ENCODE data around the gene CLTCL1. TPM values are rescaled to one million over a fixed set of nuclear protein-coding genes. Genes with fewer than 3 reads are reported as not detected.
A peak's percentile ranks its signal among the peaks of the same experiment; 100 is the strongest.

The CLTCL1 gene
- total RNA-seq, 2 donors from 2014 or later, result 19.1 to 29.7 TPM

DNA sequence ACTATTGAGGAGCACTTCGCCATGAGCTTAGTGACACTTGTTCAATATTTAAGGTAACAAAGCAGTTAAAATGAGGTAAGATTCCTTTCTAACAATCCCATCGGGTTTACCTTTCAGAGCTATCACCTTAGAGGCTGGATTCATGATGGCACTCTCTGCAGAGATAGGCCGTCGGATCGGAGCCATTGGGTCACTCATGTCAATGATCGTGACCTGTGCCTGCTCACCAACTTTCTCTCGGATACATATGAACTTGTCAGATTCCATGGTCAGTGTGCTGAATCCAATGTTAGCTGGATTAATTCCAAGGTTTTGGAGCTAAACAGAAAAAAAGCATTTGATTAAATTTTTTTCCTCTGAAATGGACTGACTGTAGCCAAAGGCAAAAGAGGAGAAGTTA is 16.0 kb downstream of the CLTCL1 start:
- Histone ChIP-seq H3K4me3 (no peak overlapping the region), H3K9me3 (no peaks in the 10 kb centered on the region), H3K36me3 (peaks cover 7% of the 10 kb centered on the region), H3K4me1 (peaks cover 0 to 12% of the 10 kb centered on the region in 2 donors), H3K27ac (peak overlapping the region; percentile 71 to 85), H3K27me3 (no peaks in the 10 kb centered on the region)
- no peak for DNase-seq (ENCODE audit: low spot score)
- TF ChIP-seq, protein P1, sequence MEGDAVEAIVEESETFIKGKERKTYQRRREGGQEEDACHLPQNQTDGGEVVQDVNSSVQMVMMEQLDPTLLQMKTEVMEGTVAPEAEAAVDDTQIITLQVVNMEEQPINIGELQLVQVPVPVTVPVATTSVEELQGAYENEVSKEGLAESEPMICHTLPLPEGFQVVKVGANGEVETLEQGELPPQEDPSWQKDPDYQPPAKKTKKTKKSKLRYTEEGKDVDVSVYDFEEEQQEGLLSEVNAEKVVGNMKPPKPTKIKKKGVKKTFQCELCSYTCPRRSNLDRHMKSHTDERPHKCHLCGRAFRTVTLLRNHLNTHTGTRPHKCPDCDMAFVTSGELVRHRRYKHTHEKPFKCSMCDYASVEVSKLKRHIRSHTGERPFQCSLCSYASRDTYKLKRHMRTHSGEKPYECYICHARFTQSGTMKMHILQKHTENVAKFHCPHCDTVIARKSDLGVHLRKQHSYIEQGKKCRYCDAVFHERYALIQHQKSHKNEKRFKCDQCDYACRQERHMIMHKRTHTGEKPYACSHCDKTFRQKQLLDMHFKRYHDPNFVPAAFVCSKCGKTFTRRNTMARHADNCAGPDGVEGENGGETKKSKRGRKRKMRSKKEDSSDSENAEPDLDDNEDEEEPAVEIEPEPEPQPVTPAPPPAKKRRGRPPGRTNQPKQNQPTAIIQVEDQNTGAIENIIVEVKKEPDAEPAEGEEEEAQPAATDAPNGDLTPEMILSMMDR (IDR thresholded peaks at IDR 0.05), result no peak

DNA sequence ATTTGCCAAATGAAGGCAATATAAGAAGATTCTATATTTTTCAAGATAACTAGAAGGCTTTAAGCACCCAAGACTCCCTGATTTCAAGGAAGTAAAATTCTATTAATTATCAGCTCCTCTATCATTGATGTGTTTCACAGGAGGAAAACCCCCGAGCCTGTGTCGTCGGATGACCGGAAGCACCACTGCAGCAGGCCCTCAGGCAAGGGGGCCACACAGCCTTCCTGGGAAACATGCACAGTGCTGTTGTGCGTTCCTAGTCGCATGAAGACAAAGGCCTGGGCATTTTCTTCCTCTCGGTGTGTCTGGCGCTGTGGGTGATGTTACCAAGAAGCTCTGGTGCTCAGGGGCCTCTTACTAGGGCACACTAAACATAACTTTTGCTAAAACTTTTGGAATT is 16.4 kb downstream of the CLTCL1 start:
- Histone ChIP-seq H3K4me1 (peaks cover 0 to 12% of the 10 kb centered on the region in 2 donors), H3K36me3 (peaks cover 7% of the 10 kb centered on the region), H3K4me3 (no peak overlapping the region), H3K9me3 (no peaks in the 10 kb centered on the region), H3K27ac (peak overlapping the region; percentile 71 to 85), H3K27me3 (no peaks in the 10 kb centered on the region)
- no peak for DNase-seq (ENCODE audit: low spot score)
- TF ChIP-seq, protein P1 (IDR thresholded peaks at IDR 0.05), result no peak

DNA sequence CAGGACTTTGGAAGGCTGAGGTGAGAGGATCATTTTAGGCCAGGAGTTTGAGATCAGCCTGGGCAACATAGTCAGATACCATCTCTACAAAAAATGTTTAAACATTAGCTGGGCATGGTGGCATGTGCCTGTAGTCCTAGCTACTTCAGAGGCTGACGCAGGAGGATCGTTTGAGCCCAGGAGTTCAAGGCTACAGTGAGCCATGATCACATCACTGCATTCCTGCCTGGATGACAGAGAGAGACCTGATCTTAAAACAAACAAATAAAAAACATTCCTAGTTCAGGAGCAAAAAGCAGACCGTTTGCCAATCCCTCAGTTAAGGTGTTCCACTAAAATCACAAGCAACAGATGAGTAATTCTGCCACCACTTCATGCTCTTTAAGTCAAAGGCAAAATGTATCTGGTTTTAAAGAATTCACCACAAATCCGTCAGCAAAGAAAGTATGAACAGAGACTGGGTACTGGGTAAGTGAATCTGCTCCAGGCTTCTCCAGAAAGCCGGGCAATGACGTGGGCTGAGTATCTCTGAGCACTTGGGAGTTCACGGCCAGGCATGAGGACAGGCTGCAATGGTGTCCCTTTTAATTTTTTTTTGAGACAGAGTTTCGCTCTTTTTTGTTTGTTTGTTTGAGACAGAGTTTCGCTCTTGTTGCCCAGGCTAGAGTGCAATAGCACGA is 19.5 kb downstream of the CLTCL1 start:
- Histone ChIP-seq H3K9me3 (peaks cover 0 to 6% of the 10 kb centered on the region in 2 donors), H3K27me3 (no peaks in the 10 kb centered on the region), H3K4me1 (peaks cover 0 to 12% of the 10 kb centered on the region in 2 donors), H3K4me3 (no peak overlapping the region), H3K36me3 (peaks cover 7% of the 10 kb centered on the region), H3K27ac (no peak overlapping the region)
- TF ChIP-seq, protein P1 (IDR thresholded peaks at IDR 0.05), result no peak
- no peak for DNase-seq (ENCODE audit: low spot score)

DNA sequence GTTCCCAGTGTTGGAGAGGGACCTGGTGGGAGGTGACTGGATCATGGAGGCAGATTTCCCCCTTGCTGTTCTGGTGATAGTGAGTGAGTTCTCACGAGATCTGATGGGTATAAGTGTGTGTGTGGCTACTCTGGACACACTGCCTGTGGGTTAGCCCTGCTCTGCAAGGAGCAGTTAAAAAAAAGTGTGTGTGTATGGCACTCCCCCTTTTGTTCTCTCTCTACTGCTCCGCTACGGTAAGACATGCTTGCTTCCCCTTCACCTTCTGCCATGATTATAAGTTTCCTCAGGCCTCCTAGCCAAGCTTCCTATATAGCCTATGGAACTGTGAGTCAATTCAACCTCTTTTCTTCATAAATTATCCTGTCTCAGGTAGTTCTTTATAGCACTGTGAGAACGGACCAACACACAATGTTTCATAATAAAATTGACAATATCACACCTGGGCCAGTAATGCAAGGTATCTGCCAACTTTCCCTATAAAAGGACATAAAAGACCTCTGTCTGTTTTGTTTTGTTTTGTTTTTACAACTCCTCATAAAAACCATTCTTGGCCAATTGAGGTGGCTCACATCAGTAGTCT is 20.2 kb downstream of the CLTCL1 start:
- peaks cover 0 to 12% of the 10 kb centered on the region in 2 donors for H3K4me1 ChIP-seq
- H3K27ac ChIP-seq, result no peak overlapping the region
- H3K27me3 ChIP-seq, result no peaks in the 10 kb centered on the region
- no peak for DNase-seq (ENCODE audit: low spot score)
- peaks cover 7% of the 10 kb centered on the region for H3K36me3 ChIP-seq
- no peak overlapping the region for H3K4me3 ChIP-seq
- TF ChIP-seq, protein P1 (IDR thresholded peaks at IDR 0.05), result no peak
- H3K9me3 ChIP-seq, result peaks cover 0 to 12% of the 10 kb centered on the region in 2 donors

DNA sequence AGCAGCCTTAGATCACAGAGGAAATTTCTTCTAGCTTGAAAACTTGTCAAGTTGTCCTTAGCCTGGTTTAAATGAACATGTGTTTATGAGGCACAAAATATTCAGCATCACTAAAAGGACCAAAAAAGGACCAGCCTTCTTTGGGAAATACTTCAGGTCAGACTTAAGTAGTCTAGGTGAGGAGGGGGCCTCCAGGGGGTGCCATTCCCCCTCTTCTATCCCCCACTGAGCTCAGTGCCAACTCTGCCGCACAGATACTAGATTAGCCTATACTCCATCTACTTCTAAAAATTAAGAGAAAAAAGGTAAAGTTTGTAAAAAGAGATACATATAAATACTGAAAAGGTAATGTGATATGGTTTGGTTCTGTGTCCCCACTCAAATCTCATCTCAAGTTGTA is 20.6 kb downstream of the CLTCL1 start:
- DNase-seq (ENCODE audit: low spot score), result no peak
- Histone ChIP-seq H3K36me3 (peaks cover 7% of the 10 kb centered on the region), H3K27me3 (no peaks in the 10 kb centered on the region), H3K9me3 (peaks cover 0 to 17% of the 10 kb centered on the region in 2 donors), H3K4me1 (peaks cover 0 to 9% of the 10 kb centered on the region in 2 donors), H3K27ac (no peak overlapping the region), H3K4me3 (no peak overlapping the region)
- TF ChIP-seq, protein P1 (IDR thresholded peaks at IDR 0.05), result no peak
